ENCODE measurements around the gene TPM4.

- TF ChIP-seq CTCF (IDR thresholded peaks at IDR 0.05) (no peak), POLR2A (IDR thresholded peaks at IDR 0.05) (no peak)
Measured at GRCh38 chr19:16096280-16096855, 20.1 kb downstream of the TPM4 start.

Measured in heart left ventricle (tissue), 13 donors.